HepG2 (cell line): ENCODE results near the gene TNS4. TPM values are rescaled to one million over a fixed set of nuclear protein-coding genes. Genes with fewer than 3 reads are reported as not detected.

Experiments used
- ATAC-seq: fragments of 200-7000 bp; cut with Tn5 transposase; 3 replicates; pipeline ENCODE4 v1.9.1; 2020; ENCODE audit warnings: mild to moderate bottlenecking, moderate library complexity
- BruUV-seq: library from RNA; stranded (reverse); fragments of 400-500 nt; replicated peaks from 2 replicates; lab custom pipeline; 2021; lab: Mats Ljungman, UMichigan
- CTCF ChIA-PET: fragments of 300-600 bp; formaldehyde crosslinking; extraction: SDS; loops from one replicate; lab custom pipeline; 2021; ENCODE audit warnings: low total read pairs, inconsistent platforms, low intra/inter-chr PET ratio; lab: Yijun Ruan, JAX
- POLR2A ChIA-PET: fragments of 350-600 bp; sonication (Branson Sonifier 250); formaldehyde crosslinking; loops from one replicate; lab custom pipeline; 2020; ENCODE audit warnings: antibody characterized with exemption, inconsistent platforms; lab: Yijun Ruan, JAX
- DNase-seq: peaks from one replicate; pipeline ENCODE4 v3.0.0-alpha.2; 2015; ENCODE audit warnings: low spot score
- FAIRE-seq: peaks from 3 replicates; lab custom pipeline; 2011; peaks lifted over from hg19 to GRCh38; lab: Jason Lieb, UNC
- H2AFZ ChIP-seq: one replicate; pipeline ENCODE4 v1.6.1; 2011; ENCODE audit warnings: low read length, inconsistent platforms
- H3K27ac ChIP-seq: fragments of 300-600 bp; 3 replicates; pipeline ENCODE4 v1.8.0; 2011; ENCODE audit warnings: mixed run types, mild to moderate bottlenecking, mixed read lengths, low read length, inconsistent platforms; ENCODE audit not compliant: insufficient read depth; ENCODE audit errors: extremely low read length
- H3K27me3 ChIP-seq, 2 experiments: fragments of 200-600 bp in 1 of 2; 2 replicates in 1 of 2; 3 replicates in 1 of 2; pipeline versions ENCODE4 v1.6.0 to v1.8.0; 2011; ENCODE audit warnings: low read length in 2 of 2, mild to moderate bottlenecking in 2 of 2, moderate library complexity in 2 of 2, inconsistent platforms in 1 of 2; ENCODE audit not compliant: insufficient read depth in 2 of 2, control insufficient read depth in 1 of 2
- H3K36me3 ChIP-seq, 2 experiments: fragments of 200-600 bp in 1 of 2; replicated peaks in 1 of 2; 2 replicates in 1 of 2; 3 replicates in 1 of 2; pipeline versions ENCODE4 v1.5.1 to v1.8.0; 2011; ENCODE audit warnings: low read length in 2 of 2, inconsistent platforms in 1 of 2; ENCODE audit not compliant: insufficient read depth in 2 of 2, control insufficient read depth in 1 of 2
- H3K4me1 ChIP-seq: 2 replicates; pipeline ENCODE4 v1.5.1; 2012; ENCODE audit warnings: low read length, inconsistent platforms; ENCODE audit not compliant: insufficient read depth
- H3K4me2 ChIP-seq: 2 replicates; pipeline ENCODE4 v1.6.0; 2011; ENCODE audit warnings: low read depth, low read length, inconsistent platforms
- H3K4me3 ChIP-seq, 3 experiments: fragments of 200-600 bp in 1 of 3; sonication (generic), shearing (Covaris generic) in 1 of 3; replicated peaks in 1 of 3; 2 replicates each; pipeline ENCODE4 v1.5.1; 2011 to 2016; ENCODE audit warnings: low read length in 3 of 3, inconsistent platforms in 2 of 3, low read depth in 2 of 3, mild to moderate bottlenecking in 2 of 3, control low read depth in 1 of 3, mixed read lengths in 1 of 3; ENCODE audit not compliant: insufficient read depth in 1 of 3
- H3K79me2 ChIP-seq: one replicate; pipeline ENCODE4 v1.6.1; 2011; ENCODE audit warnings: low read length, inconsistent platforms; ENCODE audit not compliant: insufficient read depth
- H3K9ac ChIP-seq: 2 replicates; pipeline ENCODE4 v1.6.0; 2011; ENCODE audit warnings: mild to moderate bottlenecking, low read depth, low read length, inconsistent platforms; ENCODE audit not compliant: insufficient read depth
- H3K9me3 ChIP-seq: 2 replicates; pipeline ENCODE4 v1.5.1; 2012; ENCODE audit warnings: mild to moderate bottlenecking, low read length
- H4K20me1 ChIP-seq: 2 replicates; pipeline ENCODE4 v1.6.0; 2011; ENCODE audit warnings: inconsistent platforms, mild to moderate bottlenecking, low read length, moderate library complexity; ENCODE audit not compliant: insufficient read depth
- WGBS: methylation state at CpG from one replicate; pipeline ENCODE4 v1.1.6; 2017; ENCODE audit warnings: low lambda C conversion rate; 5-methylcytosine and 5-hydroxymethylcytosine counted together
- in situ Hi-C: cut with HindIII; loops from 2 replicates; pipeline ENCODE4 v1.10.0; 2017; ENCODE audit warnings: low pct_unique_long_range_greater_than_20kb; ENCODE audit not compliant: extremely low pct_ligation_motif_present
- intact Hi-C: fragments of 100-400 bp; cut with micrococcal nuclease; formaldehyde crosslinking; loops from one replicate; pipeline ENCODE4 v1.10.0; 2022; ENCODE audit not compliant: unreplicated experiment
- polyA plus RNA-seq, 8 experiments: library from polyadenylated mRNA; depleted of rRNA in 3 of 8; stranded (reverse) in 7 of 8; unstranded in 1 of 8; fragments of >200 nt; fragmentation: Illumina TruSeq in 4 of 8; extraction: Trizol in 4 of 8; gene quantifications; 2 replicates each; pipeline versions ENCODE4 v1.2.1 to v1.2.3, GENCODE V29; 2011 to 2016; ENCODE audit warnings: low read depth in 4 of 8, missing spikeins in 1 of 8, mixed read lengths in 1 of 8; ENCODE audit not compliant: insufficient read depth in 1 of 8
- total RNA-seq, 5 experiments: library from RNA; depleted of rRNA; stranded (reverse); fragments of >200 nt; fragmentation: Illumina TruSeq; extraction: Trizol; gene quantifications; 2 replicates each; pipeline ENCODE4 v1.2.3, GENCODE V29; 2016; ENCODE audit warnings: low read depth in 1 of 5
- TF ChIP-seq, protein P1 (sequence below): IDR thresholded peaks from 2 replicates; pipeline ENCODE4 v1.6.1; 2016; ENCODE audit warnings: missing biosample characterization, missing genetic modification reagents, low read depth
- TF ChIP-seq, protein P2 (sequence below): sonication (generic); formaldehyde crosslinking; IDR thresholded peaks from 2 replicates; pipeline ENCODE4 v1.5.1; 2020; ENCODE audit warnings: mild to moderate bottlenecking, missing genetic modification reagents, moderate library complexity
- TF ChIP-seq, protein P3 (sequence below): sonication (generic); formaldehyde crosslinking; IDR thresholded peaks from 2 replicates; pipeline ENCODE4 v1.4.0; 2020; ENCODE audit warnings: low read depth, missing genetic modification reagents

Gene TNS4
- total and polyA plus RNA-seq, 2 of the 13 experiments (the other 11 are each of a cell fraction or from before 2014, with no cell fraction given): 0.58 to 2.1 TPM

DNA sequence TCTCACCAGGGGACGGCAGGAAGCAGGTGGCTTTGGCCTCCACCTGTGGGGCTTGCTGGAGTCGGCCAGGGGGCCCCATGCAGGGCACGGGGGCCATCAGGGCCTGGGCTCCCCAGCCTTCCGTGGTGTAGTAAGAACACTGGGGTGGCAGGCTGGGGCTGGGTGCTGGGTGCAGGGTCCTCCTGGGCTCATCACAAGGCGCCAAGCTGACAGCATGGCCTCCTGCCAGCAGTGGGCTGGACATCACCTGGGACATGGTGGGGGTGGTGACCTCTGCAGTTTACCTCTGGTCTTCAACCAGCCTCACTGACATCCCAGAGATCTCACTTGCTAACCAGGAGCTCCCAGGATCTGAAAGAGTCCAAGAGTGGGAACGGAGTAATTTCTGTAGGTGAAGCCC lies 5.3 kb downstream of the TNS4 start:
- FAIRE-seq: no peak
- Histone ChIP-seq H3K4me2 (no peak overlapping the region), H3K4me3 (no peak overlapping the region), H3K4me1 (peaks cover 43% of the 10 kb centered on the region), H2AFZ (no peak overlapping the region), H3K36me3 (no peaks in the 10 kb centered on the region), H3K27me3 (peaks cover 0 to 4% of the 10 kb centered on the region in 2 experiments; a peak in 1 of 5 replicates), H3K9ac (no peak overlapping the region), H3K27ac (no peak overlapping the region), H3K9me3 (no peaks in the 10 kb centered on the region), H4K20me1 (no peaks in the 10 kb centered on the region), H3K79me2 (no peaks in the 10 kb centered on the region)
- no peak for DNase-seq
- in situ Hi-C loops: no loop called here
- WGBS: 90% methylated on average over 2 of the region's 6 CpGs
- POLR2A ChIA-PET: interaction anchor here (1.3 kb wide), 1 partner anchor 16 kb away, joined by 5 read pairs; no protein-coding TSS in a partner anchor
- intact Hi-C loops: no loop called here
- CTCF ChIA-PET: no interaction called here
- BruUV-seq: no TSS peak
- no peak for ATAC-seq
- TF ChIP-seq, protein P1, sequence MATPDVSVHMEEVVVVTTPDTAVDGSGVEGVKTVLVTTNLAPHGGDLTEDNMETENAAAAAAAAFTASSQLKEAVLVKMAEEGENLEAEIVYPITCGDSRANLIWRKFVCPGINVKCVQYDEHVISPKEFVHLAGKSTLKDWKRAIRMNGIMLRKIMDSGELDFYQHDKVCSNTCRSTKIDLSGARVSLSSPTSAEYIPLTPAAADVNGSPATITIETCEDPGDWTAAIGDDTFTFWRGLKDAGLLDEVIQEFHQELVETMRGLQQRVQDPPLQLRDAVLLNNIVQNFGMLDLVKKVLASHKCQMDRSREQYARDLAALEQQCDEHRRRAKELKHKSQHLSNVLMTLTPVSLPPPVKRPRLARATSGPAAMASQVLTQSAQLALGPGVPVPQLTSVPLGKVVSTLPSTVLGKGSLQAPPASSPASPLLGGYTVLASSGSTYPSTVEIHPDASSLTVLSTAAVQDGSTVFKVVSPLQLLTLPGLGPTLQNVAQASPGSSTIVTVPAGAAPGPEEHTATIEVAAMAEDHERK (CRISPR knock-in tag): no peak
- TF ChIP-seq, protein P2, sequence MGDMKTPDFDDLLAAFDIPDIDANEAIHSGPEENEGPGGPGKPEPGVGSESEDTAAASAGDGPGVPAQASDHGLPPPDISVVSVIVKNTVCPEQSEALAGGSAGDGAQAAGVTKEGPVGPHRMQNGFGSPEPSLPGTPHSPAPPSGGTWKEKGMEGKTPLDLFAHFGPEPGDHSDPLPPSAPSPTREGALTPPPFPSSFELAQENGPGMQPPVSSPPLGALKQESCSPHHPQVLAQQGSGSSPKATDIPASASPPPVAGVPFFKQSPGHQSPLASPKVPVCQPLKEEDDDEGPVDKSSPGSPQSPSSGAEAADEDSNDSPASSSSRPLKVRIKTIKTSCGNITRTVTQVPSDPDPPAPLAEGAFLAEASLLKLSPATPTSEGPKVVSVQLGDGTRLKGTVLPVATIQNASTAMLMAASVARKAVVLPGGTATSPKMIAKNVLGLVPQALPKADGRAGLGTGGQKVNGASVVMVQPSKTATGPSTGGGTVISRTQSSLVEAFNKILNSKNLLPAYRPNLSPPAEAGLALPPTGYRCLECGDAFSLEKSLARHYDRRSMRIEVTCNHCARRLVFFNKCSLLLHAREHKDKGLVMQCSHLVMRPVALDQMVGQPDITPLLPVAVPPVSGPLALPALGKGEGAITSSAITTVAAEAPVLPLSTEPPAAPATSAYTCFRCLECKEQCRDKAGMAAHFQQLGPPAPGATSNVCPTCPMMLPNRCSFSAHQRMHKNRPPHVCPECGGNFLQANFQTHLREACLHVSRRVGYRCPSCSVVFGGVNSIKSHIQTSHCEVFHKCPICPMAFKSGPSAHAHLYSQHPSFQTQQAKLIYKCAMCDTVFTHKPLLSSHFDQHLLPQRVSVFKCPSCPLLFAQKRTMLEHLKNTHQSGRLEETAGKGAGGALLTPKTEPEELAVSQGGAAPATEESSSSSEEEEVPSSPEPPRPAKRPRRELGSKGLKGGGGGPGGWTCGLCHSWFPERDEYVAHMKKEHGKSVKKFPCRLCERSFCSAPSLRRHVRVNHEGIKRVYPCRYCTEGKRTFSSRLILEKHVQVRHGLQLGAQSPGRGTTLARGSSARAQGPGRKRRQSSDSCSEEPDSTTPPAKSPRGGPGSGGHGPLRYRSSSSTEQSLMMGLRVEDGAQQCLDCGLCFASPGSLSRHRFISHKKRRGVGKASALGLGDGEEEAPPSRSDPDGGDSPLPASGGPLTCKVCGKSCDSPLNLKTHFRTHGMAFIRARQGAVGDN (CRISPR knock-in tag): peak; percentile 29; the same call in 1 of the 2 replicates
- TF ChIP-seq, protein P3, sequence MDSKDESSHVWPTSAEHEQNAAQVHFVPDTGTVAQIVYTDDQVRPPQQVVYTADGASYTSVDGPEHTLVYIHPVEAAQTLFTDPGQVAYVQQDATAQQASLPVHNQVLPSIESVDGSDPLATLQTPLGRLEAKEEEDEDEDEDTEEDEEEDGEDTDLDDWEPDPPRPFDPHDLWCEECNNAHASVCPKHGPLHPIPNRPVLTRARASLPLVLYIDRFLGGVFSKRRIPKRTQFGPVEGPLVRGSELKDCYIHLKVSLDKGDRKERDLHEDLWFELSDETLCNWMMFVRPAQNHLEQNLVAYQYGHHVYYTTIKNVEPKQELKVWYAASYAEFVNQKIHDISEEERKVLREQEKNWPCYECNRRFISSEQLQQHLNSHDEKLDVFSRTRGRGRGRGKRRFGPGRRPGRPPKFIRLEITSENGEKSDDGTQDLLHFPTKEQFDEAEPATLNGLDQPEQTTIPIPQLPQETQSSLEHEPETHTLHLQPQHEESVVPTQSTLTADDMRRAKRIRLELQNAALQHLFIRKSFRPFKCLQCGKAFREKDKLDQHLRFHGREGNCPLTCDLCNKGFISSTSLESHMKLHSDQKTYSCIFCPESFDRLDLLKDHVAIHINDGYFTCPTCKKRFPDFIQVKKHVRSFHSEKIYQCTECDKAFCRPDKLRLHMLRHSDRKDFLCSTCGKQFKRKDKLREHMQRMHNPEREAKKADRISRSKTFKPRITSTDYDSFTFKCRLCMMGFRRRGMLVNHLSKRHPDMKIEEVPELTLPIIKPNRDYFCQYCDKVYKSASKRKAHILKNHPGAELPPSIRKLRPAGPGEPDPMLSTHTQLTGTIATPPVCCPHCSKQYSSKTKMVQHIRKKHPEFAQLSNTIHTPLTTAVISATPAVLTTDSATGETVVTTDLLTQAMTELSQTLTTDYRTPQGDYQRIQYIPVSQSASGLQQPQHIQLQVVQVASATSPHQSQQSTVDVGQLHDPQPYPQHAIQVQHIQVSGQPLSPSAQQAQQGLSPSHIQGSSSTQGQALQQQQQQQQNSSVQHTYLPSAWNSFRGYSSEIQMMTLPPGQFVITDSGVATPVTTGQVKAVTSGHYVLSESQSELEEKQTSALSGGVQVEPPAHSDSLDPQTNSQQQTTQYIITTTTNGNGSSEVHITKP (CRISPR knock-in tag): no peak
- TF ChIP-seq, all 625 proteins: peak for 1
